Measurements from ENCODE around the gene CD151.

Gene CD151

GRCh38 chr11:829847-830294 is 2.9 kb upstream of the CD151 start:
- DNase-seq: no peak

DNA sequence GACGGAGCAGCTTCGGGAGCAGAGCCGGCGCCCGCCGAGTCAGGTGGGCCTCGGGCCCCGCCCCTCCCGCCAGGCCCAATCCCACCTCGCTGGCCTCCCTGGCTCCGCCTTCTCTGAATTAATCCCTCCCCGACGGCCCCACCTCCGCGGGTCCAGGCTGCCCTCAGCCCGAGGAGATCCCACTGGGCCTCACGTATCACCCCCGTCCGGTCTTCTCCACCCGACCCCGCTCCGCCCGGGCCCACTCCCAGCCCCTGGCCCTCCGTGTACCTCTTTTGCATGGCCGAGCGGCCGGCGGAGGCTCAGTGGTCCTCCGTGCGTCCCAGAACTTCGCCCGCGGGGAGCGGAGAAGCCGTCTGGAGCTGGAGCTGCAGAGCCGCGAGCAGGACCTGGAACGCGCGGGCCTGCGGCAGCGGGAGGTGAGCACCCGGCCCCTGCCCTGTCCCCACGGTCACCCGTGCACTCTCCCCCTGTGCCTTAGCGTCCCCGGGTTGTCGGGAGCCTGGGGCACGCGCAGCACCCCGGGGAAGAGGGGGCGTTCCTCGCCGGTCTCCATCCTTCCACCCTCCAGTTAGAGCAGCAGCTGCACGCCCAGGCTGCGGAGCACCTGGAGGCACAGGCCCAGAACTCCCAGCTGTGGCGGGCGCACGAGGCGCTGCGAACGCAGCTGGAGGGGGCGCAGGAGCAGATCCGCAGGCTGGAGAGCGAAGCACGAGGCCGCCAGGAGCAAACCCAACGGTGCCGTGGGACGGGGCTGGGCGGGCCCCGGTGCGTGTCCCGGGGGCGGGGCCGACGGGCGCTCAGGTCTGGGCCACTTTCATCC is 2.2 kb upstream of the CD151 start:
- DNase-seq: peak; percentile 53

DNA sequence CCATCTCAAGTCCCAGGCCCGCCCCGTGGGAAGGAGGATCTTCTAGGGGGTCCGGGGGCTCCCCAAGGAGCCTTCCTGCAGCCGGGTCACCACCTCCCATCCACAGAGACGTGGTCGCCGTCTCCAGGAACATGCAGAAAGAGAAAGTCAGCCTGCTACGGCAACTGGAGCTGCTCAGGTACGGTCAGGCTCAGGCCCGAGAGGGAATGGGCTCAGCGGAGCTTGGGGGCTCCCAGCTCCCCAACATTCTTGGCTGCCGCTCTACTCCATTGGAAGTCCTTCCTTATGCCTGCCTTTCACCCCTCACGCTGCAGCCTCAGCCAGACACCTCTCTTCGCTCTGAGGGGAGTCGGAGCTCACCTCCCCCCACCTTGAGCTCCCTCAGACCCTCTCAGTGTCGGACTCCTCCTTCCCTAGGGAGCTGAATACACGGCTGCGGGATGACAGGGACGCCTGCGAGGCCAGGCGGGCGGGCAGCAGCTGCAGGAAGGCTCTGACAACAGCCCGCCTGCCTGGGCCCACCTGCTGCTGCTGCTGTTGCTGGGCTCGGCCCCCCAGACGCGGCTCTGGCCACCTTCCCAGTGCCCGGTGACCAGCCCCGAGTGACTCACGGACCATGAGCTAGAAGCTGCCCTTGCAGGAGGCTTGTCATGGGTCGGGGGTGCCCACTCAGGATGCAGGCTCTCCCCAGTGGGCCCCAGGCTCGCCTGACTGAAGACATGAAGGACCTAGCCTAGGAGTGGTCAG is 1.5 kb upstream of the CD151 start:
- no peak for DNase-seq

GRCh38 chr11:831961-832528 is 707 bp upstream of the CD151 start:
- no peak for DNase-seq

DNA sequence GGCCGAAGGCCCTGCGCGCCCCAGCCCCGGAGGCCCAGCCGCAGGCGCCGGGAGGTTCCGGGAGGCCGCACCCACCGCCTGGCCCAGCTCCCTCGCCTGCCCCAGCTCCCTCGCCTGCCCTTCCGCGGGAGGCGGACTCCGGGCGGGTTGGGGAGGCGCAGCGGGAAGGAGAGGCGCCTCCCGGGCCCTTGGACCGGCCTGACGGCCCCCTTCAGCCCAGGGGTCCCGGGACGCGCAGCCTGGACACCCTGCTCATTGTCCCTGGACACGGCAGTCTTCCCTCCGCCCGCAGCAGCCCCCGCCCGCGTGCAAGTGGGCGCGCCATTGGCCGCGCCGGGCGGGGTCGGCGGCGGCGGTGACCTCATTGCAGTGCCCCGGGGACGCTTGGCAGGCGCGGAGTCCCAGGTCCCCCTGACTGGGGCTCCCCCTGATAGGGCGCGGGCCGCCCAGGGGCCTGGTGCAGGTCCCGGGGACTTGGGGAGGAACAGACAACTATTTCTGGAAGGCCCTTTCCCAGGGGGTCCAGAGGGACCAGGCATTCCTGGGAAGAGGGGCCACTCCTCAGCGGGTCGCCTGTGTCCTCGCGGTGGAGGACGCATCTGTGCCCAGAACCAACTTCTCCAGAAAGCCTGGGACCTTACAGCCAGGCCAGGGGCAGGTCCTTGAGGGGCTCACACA is 501 bp downstream of the CD151 start:
- DNase-seq: peak; percentile 53

- no peak for DNase-seq
Observed at GRCh38 chr11:833849-834311, 1.1 kb downstream of the CD151 start.

DNA sequence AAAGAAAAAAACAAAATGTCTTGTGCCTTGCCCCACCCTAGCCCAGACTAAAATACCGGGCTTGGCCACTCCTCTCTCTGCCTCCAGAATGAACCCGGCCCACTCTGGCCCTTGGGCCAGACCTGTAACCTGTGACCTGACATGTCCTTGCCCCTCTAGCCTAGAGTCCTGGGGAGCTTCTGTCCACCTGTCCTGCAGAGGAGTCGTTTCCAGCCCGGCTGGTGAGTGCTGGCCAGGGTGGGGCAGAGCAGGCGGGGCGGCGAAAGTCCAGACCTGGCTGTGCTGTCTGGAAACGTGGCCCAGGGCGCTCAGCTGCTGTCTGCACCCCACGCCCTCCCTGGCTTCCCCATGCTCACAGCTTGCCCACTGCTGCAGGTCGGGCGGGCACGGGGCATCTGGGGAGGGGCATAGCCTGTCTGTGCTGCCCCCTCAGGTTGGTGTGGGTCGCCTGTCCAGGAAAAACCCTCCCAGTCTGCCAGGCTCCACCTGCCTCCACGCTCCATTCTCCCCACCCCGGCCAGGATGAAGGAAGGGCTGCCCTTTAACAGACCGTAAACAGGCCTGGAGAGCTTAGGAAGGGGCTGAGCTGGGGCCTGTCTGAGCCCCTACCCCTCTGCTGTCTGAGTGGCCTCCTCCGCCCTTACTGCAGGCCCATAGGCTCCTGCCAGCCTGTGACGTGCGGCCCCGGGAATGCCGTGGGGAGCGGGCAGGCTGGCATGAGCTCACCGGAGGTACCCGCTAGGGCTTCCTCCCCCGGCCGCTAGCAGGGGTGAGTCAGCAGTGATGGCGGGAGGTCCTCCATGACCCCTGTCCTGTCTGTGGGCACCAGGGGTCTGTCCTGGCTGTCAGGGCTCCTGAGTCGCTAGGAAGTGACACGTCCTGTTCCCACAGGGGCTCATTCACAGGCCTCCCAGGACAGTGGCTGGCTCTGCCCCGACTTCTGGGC is 1.9 kb downstream of the CD151 start:
- no peak for DNase-seq

- DNase-seq: no peak
Observed at GRCh38 chr11:836274-836673, 3.5 kb downstream of the CD151 start.

GRCh38 chr11:836700-837099 is 3.9 kb downstream of the CD151 start:
- DNase-seq: no peak

DNA sequence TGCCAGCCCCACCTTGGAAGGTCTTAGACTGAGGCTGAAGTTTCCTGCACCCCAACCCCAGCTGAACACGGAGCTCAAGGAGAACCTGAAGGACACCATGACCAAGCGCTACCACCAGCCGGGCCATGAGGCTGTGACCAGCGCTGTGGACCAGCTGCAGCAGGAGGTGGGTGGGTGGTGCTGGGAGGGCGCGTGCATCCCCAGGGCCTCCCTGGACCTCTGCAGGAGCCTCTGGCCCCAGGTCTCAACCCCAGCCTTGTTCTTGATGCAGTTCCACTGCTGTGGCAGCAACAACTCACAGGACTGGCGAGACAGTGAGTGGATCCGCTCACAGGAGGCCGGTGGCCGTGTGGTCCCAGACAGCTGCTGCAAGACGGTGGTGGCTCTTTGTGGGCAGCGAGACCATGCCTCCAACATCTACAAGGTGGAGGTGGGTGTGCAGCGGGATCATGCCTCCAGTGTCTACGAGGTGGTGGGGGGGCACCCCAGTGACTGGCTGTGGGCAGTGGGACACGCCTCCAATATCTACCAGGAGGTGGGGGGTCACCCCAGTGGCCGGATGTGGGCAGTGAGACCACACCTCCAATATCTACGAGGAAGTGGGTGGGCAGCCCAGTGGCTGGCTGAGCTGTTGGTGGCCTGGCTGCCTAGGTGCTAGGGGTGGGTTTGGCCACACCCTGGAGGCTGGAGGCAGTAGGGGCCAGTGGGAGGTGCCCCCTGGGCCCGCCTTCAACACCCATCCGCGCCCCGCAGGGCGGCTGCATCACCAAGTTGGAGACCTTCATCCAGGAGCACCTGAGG is 4.6 kb downstream of the CD151 start:
- DNase-seq: no peak

DNA sequence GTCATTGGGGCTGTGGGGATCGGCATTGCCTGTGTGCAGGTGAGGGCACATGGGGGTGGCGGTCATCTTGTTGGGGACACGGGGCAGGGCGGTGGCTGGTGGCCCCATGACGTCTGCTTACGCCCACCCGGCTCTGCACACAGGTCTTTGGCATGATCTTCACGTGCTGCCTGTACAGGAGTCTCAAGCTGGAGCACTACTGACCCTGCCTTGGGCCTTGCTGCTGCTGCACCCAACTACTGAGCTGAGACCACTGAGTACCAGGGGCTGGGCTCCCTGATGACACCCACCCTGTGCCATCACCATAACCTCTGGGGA is 5.2 kb downstream of the CD151 start:
- DNase-seq: no peak

GRCh38 chr11:838441-839279 is 5.9 kb downstream of the CD151 start:
- no peak for DNase-seq

- no peak for DNase-seq
Observed at GRCh38 chr11:839280-839623, 6.5 kb downstream of the CD151 start.

DNA sequence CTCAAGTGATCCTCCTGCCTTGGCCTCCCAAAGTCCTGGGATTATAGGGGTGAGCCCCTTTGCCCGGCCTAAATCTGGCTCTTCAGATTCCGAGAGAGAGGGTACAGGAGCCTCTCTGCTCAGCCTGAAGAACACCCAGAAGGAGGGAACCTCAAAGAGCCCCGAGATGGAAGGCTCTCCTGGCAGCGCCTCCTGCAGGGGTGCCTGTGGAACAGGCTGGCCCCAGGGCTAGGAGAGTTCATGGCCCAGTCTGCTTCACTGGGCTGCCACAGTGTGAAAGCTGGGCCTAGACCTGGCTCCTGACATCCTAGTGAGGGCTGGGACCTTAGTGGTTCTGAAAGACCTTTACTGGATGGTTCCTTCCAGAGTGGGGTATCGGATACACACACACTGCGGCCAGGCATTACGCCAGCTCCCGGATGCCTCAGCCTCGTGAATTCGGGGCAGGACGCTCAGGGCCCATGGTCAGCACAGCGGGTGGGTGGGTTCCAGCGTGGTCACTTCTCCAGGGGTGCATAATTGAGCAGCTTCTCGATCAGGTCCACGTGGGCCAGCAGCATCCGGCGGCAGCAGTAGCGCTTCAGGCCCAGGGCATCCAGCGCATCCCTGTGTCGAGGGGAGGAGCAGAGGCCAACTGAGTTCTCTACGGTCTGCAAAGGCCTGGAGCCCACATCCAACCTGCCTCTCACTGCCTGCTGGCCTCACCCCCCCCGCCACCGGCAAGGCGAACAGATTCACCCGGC is 7.3 kb downstream of the CD151 start:
- DNase-seq: no peak

- no peak for DNase-seq
Observed at GRCh38 chr11:841981-842369, 9.2 kb downstream of the CD151 start.

GRCh38 chr11:842370-843002 is 9.7 kb downstream of the CD151 start, which contains the start of the genes POLR2L and TSPAN4:
TSS of gene POLR2L (minus strand) at chr11:842529. CDS start at chr11:842508, 21 bp downstream.
TSS of gene TSPAN4 (plus strand) at chr11:842852. CDS start at chr11:850305, 7,453 bp downstream.
- DNase-seq: peak; percentile 92

- peak; percentile 44 for DNase-seq
Observed at GRCh38 chr11:843086-843734, 10.5 kb downstream of the CD151 start.
